IPS-NIHi11 (cell line): ENCODE results near the gene MAPKAPK2.

Experiments
- DNase-seq: peaks from one replicate; pipeline ENCODE4 v3.0.0; 2012; ENCODE audit warnings: mixed read lengths, low spot score

Gene MAPKAPK2

GRCh38 chr1:206660136-206660535 lies 24.6 kb upstream of the MAPKAPK2 start:
- no peak for DNase-seq

GRCh38 chr1:206661161-206661820 lies 23.4 kb upstream of the MAPKAPK2 start:
- no peak for DNase-seq

GRCh38 chr1:206662396-206663092 lies 22.2 kb upstream of the MAPKAPK2 start:
- DNase-seq: no peak

- DNase-seq: no peak
Observed at GRCh38 chr1:206663362-206663761, 21.3 kb upstream of the MAPKAPK2 start.

- DNase-seq: peak; percentile 83
Observed at GRCh38 chr1:206663832-206664652, 20.7 kb upstream of the MAPKAPK2 start.

GRCh38 chr1:206664740-206665139 lies 20.0 kb upstream of the MAPKAPK2 start:
- DNase-seq: no peak

- no peak for DNase-seq
Observed at GRCh38 chr1:206666031-206666561, 18.6 kb upstream of the MAPKAPK2 start.

- no peak for DNase-seq
Observed at GRCh38 chr1:206666954-206667665, 17.6 kb upstream of the MAPKAPK2 start.

GRCh38 chr1:206668351-206668750 lies 16.4 kb upstream of the MAPKAPK2 start:
- DNase-seq: no peak

GRCh38 chr1:206668874-206669410 lies 15.8 kb upstream of the MAPKAPK2 start:
- no peak for DNase-seq

- no peak for DNase-seq
Observed at GRCh38 chr1:206672011-206672688, 12.6 kb upstream of the MAPKAPK2 start.

GRCh38 chr1:206672844-206673758 lies 11.6 kb upstream of the MAPKAPK2 start:
- DNase-seq: no peak

- DNase-seq: no peak
Observed at GRCh38 chr1:206674236-206674635, 10.5 kb upstream of the MAPKAPK2 start.

- DNase-seq: no peak
Observed at GRCh38 chr1:206674745-206675175, 9.9 kb upstream of the MAPKAPK2 start.

- DNase-seq: no peak
Observed at GRCh38 chr1:206676499-206676898, 8.2 kb upstream of the MAPKAPK2 start.

- DNase-seq: no peak
Observed at GRCh38 chr1:206678490-206678889, 6.2 kb upstream of the MAPKAPK2 start.

GRCh38 chr1:206679738-206680211 lies 4.9 kb upstream of the MAPKAPK2 start:
- no peak for DNase-seq

GRCh38 chr1:206680279-206680678 lies 4.4 kb upstream of the MAPKAPK2 start:
- DNase-seq: no peak

GRCh38 chr1:206681359-206681758 lies 3.3 kb upstream of the MAPKAPK2 start:
- DNase-seq: no peak

GRCh38 chr1:206682111-206682510 lies 2.6 kb upstream of the MAPKAPK2 start:
- DNase-seq: no peak
